ENCODE measurements around the gene RBMS1. TPM values are rescaled to one million over a fixed set of nuclear protein-coding genes. Genes with fewer than 3 reads are reported as not detected.

Gene RBMS1
- total and polyA plus RNA-seq, 2 of the 13 experiments (the other 11 are each of a cell fraction or from before 2014, with no cell fraction given) = 55.5 to 110 TPM

DNA sequence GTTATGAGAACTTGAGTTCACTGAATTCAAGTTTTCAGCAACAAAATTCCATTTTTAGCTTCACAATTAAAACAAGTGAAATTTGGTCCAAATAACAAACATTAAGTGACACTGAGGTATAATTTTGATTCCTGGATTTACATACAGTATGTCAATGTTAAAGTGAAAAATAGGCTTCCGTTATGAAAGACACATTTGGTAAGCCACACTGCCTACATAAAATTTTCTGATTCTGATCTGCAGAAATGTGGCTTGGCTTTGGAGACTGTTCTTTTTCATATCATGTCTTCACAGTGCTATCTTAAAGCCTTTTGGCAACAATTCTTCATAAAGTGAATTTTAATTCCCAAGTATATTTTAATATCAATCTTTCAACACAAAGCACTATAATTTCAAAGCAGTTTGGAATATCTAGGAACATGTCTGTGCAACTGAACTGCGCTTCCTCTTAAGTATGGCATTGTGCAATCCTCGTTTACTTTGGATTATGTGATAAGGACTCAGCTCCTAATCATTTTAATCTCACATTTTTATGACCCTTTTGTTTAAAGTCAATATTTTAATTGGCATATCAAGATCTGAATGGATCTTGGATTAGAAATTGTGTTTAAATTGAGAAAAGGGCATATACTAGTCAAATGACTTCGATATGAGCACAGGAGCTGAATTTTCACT, 60.0 kb downstream of the RBMS1 start (continued):
- TF ChIP-seq SOX5 (CRISPR knock-in tag; IDR thresholded peaks at IDR 0.05; ENCODE audit: borderline replicate concordance) = peak; percentile 28; the same call in 1 of the 2 replicates
- TF ChIP-seq NFATC3 (CRISPR knock-in tag; IDR thresholded peaks at IDR 0.05) = no peak
- TF ChIP-seq NFE2L2 (IDR thresholded peaks at IDR 0.05; ENCODE audit: low read length) = no peak
- TF ChIP-seq DR1 (CRISPR knock-in tag; IDR thresholded peaks at IDR 0.05) = no peak
- TF ChIP-seq, protein P1, sequence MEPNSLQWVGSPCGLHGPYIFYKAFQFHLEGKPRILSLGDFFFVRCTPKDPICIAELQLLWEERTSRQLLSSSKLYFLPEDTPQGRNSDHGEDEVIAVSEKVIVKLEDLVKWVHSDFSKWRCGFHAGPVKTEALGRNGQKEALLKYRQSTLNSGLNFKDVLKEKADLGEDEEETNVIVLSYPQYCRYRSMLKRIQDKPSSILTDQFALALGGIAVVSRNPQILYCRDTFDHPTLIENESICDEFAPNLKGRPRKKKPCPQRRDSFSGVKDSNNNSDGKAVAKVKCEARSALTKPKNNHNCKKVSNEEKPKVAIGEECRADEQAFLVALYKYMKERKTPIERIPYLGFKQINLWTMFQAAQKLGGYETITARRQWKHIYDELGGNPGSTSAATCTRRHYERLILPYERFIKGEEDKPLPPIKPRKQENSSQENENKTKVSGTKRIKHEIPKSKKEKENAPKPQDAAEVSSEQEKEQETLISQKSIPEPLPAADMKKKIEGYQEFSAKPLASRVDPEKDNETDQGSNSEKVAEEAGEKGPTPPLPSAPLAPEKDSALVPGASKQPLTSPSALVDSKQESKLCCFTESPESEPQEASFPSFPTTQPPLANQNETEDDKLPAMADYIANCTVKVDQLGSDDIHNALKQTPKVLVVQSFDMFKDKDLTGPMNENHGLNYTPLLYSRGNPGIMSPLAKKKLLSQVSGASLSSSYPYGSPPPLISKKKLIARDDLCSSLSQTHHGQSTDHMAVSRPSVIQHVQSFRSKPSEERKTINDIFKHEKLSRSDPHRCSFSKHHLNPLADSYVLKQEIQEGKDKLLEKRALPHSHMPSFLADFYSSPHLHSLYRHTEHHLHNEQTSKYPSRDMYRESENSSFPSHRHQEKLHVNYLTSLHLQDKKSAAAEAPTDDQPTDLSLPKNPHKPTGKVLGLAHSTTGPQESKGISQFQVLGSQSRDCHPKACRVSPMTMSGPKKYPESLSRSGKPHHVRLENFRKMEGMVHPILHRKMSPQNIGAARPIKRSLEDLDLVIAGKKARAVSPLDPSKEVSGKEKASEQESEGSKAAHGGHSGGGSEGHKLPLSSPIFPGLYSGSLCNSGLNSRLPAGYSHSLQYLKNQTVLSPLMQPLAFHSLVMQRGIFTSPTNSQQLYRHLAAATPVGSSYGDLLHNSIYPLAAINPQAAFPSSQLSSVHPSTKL (CRISPR knock-in tag; IDR thresholded peaks at IDR 0.05) = peak; percentile 53
- no peak for TF ChIP-seq ZNF382 (CRISPR knock-in tag; IDR thresholded peaks at IDR 0.05; ENCODE audit: borderline replicate concordance)
- no peak for TF ChIP-seq ZBTB8A (CRISPR knock-in tag; IDR thresholded peaks at IDR 0.05; ENCODE audit: borderline replicate concordance, low read depth)
- TF ChIP-seq, protein P2, sequence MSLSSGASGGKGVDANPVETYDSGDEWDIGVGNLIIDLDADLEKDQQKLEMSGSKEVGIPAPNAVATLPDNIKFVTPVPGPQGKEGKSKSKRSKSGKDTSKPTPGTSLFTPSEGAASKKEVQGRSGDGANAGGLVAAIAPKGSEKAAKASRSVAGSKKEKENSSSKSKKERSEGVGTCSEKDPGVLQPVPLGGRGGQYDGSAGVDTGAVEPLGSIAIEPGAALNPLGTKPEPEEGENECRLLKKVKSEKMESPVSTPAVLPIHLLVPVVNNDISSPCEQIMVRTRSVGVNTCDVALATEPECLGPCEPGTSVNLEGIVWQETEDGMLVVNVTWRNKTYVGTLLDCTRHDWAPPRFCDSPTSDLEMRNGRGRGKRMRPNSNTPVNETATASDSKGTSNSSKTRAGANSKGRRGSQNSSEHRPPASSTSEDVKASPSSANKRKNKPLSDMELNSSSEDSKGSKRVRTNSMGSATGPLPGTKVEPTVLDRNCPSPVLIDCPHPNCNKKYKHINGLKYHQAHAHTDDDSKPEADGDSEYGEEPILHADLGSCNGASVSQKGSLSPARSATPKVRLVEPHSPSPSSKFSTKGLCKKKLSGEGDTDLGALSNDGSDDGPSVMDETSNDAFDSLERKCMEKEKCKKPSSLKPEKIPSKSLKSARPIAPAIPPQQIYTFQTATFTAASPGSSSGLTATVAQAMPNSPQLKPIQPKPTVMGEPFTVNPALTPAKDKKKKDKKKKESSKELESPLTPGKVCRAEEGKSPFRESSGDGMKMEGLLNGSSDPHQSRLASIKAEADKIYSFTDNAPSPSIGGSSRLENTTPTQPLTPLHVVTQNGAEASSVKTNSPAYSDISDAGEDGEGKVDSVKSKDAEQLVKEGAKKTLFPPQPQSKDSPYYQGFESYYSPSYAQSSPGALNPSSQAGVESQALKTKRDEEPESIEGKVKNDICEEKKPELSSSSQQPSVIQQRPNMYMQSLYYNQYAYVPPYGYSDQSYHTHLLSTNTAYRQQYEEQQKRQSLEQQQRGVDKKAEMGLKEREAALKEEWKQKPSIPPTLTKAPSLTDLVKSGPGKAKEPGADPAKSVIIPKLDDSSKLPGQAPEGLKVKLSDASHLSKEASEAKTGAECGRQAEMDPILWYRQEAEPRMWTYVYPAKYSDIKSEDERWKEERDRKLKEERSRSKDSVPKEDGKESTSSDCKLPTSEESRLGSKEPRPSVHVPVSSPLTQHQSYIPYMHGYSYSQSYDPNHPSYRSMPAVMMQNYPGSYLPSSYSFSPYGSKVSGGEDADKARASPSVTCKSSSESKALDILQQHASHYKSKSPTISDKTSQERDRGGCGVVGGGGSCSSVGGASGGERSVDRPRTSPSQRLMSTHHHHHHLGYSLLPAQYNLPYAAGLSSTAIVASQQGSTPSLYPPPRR (CRISPR knock-in tag; IDR thresholded peaks at IDR 0.05; ENCODE audit: borderline replicate concordance) = no peak
- TF ChIP-seq TCF7 (IDR thresholded peaks at IDR 0.05; ENCODE audit: low read depth) = 0 out of 2 replicates have a peak, but pooled peaks have one; percentile 9
- TF ChIP-seq, protein P3, sequence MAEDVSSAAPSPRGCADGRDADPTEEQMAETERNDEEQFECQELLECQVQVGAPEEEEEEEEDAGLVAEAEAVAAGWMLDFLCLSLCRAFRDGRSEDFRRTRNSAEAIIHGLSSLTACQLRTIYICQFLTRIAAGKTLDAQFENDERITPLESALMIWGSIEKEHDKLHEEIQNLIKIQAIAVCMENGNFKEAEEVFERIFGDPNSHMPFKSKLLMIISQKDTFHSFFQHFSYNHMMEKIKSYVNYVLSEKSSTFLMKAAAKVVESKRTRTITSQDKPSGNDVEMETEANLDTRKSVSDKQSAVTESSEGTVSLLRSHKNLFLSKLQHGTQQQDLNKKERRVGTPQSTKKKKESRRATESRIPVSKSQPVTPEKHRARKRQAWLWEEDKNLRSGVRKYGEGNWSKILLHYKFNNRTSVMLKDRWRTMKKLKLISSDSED (CRISPR knock-in tag; IDR thresholded peaks at IDR 0.05) = no peak
- TF ChIP-seq ISX (CRISPR knock-in tag; conservative IDR thresholded peaks at IDR 0.05) = no peak
- peak; percentile 19 for TF ChIP-seq GATAD2A (CRISPR knock-in tag; IDR thresholded peaks at IDR 0.05)
- TF ChIP-seq, protein P4, sequence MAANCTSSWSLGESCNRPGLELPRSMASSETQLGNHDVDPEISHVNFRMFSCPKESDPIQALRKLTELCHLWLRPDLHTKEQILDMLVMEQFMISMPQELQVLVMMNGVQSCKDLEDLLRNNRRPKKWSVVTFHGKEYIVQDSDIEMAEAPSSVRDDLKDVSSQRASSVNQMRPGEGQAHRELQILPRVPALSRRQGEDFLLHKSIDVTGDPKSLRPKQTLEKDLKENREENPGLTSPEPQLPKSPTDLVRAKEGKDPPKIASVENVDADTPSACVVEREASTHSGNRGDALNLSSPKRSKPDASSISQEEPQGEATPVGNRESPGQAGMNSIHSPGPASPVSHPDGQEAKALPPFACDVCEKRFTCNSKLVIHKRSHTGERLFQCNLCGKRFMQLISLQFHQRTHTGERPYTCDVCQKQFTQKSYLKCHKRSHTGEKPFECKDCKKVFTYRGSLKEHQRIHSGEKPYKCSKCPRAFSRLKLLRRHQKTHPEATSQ (CRISPR knock-in tag; IDR thresholded peaks at IDR 0.05; ENCODE audit: borderline replicate concordance) = no peak
- TF ChIP-seq RFX3 (CRISPR knock-in tag; IDR thresholded peaks at IDR 0.05) = no peak
- no peak for TF ChIP-seq ARID2 (CRISPR knock-in tag; IDR thresholded peaks at IDR 0.05; ENCODE audit: borderline replicate concordance)
- no peak for TF ChIP-seq RELA (CRISPR knock-in tag; IDR thresholded peaks at IDR 0.05)
- 0 out of 2 replicates have a peak, but pooled peaks have one; percentile 11 for TF ChIP-seq NCOA2 (CRISPR knock-in tag; IDR thresholded peaks at IDR 0.05)
- TF ChIP-seq ZNF501 (CRISPR knock-in tag; IDR thresholded peaks at IDR 0.05) = no peak

Measured in HepG2 (cell line).